ENCODE results near the gene INVS. TPM values are rescaled to one million over a fixed set of nuclear protein-coding genes. Genes with fewer than 3 reads are reported as not detected.

The INVS gene
- total RNA-seq, 1 donor, result 28.3 TPM

GRCh38 chr9:100211476-100211875, 112.4 kb downstream of the INVS start:
- TF ChIP-seq CTCF (IDR thresholded peaks at IDR 0.05; ENCODE audit: insufficient read depth, low read length), result no peak
- DNase-seq (ENCODE audit: low read depth), result no peak
- no peak overlapping the region for H3K4me3 ChIP-seq (ENCODE audit: low read depth, low read length)

GRCh38 chr9:100213730-100214477, 114.9 kb downstream of the INVS start:
- TF ChIP-seq CTCF (IDR thresholded peaks at IDR 0.05; ENCODE audit: insufficient read depth, low read length), result no peak
- H3K4me3 ChIP-seq (ENCODE audit: low read depth, low read length), result no peak overlapping the region
- DNase-seq (ENCODE audit: low read depth), result peak; percentile 46

GRCh38 chr9:100216178-100216787, 117.2 kb downstream of the INVS start:
- DNase-seq (ENCODE audit: low read depth), result peak; percentile 65
- TF ChIP-seq CTCF (IDR thresholded peaks at IDR 0.05; ENCODE audit: insufficient read depth, low read length), result peak; percentile 67
- H3K4me3 ChIP-seq (ENCODE audit: low read depth, low read length), result no peak overlapping the region

GRCh38 chr9:100217536-100217935, 118.5 kb downstream of the INVS start:
- no peak overlapping the region for H3K4me3 ChIP-seq (ENCODE audit: low read depth, low read length)
- TF ChIP-seq CTCF (IDR thresholded peaks at IDR 0.05; ENCODE audit: insufficient read depth, low read length), result no peak
- no peak for DNase-seq (ENCODE audit: low read depth)

- no peak for DNase-seq (ENCODE audit: low read depth)
- H3K4me3 ChIP-seq (ENCODE audit: low read depth, low read length), result no peak overlapping the region
- no peak for TF ChIP-seq CTCF (IDR thresholded peaks at IDR 0.05; ENCODE audit: insufficient read depth, low read length)
Measured at GRCh38 chr9:100219347-100219746, 120.3 kb downstream of the INVS start.

- no peak overlapping the region for H3K4me3 ChIP-seq (ENCODE audit: low read depth, low read length)
- TF ChIP-seq CTCF (IDR thresholded peaks at IDR 0.05; ENCODE audit: insufficient read depth, low read length), result no peak
Measured at GRCh38 chr9:100220936-100221335, 121.9 kb downstream of the INVS start.

More at GRCh38 chr9:100220936-100221335, 121.9 kb downstream of the INVS start:
- no peak for DNase-seq (ENCODE audit: low read depth)
